DMS114 treated with DMSO at 0.1 percent for 48 hours (cell line): Measurements from ENCODE around the gene RNF166.

Experiments
- DNase-seq: peaks from one replicate; lab custom pipeline; 2025; ENCODE audit not compliant: unreplicated experiment; lab: John Stamatoyannopoulos, UW

The RNF166 gene

DNA sequence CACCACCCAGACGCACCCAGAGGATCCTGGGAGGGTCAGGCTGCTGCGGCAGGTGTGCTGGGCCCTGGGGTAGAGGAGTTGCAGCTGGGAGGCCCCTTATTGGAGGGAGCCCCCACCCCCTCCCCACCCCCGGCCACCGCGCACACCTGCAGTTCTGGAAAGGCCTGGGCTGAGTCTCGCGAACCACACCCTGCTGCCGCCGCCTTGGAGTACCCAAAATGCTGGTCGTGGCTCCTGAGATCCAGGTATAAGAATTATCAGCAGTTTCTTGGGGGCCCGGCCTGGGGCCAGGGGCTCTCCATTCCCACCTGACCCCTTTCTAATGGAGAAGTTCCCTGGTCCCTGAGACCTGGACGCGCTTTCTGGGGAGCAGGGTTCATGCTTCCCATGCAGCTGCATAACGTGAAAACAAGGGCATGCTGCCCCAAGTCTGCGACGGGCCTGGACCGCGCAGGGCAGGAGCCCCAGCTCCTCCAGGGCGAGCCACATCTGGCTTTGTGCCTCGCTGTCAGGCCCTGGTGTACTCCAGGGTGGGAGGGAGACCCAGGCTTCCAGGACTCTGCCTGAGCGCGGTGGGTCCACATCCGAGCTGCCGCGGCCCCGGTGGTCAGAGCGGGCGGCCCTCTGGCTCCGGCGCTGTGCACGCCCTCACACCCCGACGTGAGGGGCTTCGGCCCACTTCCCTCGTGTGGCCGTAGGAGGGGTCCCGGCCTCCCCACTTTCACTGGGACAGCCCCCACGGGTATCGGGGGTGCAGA, 12.6 kb downstream of the RNF166 start:
- DNase-seq: no peak

DNA sequence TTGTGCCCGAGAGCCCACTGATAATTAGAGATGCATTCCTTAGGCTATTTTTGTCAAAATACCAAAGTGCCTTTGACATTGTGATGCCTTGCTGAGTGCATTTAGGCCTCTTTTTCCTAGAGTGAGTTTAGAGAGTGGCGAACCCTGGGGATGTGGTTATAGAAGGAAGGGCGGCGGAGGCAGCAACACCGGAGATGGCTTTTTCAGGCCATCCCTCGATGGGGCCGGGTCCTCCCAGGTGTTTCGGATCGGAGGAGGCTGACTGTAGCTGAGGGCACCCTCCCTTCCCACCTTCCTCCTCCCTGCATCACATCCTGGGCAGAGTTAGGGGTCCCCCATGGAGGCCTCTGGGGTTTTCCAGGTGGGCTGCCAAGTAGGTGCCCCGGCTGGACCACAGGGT, 13.3 kb downstream of the RNF166 start:
- no peak for DNase-seq

DNA sequence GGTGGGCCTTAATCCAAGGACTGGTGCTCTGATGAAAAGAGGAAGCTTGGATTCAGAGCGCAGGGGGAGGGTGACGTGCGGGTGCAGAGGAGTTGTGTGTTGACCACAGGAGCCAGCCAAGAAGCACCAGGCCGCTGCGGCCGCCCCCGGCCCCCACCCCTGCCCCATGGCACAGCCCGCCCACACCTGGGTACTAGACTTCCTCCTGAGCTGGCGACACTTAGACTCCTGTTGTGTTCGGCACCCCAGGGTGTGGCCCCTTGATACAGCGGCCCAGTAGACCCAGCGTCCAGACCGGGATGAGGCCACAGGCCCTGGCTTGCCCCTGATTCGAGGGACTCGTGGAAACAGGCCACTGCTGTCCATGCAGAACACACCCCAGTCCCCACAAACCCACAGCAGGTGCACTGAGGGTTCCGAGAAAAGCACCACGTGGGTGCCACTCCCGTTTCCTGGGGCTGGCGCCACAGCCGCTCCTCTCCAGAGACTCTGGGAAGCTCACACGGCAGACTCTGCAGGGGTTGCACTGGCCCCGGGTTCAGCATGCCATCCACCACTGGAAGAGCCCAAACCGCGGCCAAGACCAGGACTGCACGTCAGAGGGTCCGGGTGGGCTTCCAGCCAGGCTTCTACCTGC, 14.2 kb downstream of the RNF166 start:
- DNase-seq: no peak

DNA sequence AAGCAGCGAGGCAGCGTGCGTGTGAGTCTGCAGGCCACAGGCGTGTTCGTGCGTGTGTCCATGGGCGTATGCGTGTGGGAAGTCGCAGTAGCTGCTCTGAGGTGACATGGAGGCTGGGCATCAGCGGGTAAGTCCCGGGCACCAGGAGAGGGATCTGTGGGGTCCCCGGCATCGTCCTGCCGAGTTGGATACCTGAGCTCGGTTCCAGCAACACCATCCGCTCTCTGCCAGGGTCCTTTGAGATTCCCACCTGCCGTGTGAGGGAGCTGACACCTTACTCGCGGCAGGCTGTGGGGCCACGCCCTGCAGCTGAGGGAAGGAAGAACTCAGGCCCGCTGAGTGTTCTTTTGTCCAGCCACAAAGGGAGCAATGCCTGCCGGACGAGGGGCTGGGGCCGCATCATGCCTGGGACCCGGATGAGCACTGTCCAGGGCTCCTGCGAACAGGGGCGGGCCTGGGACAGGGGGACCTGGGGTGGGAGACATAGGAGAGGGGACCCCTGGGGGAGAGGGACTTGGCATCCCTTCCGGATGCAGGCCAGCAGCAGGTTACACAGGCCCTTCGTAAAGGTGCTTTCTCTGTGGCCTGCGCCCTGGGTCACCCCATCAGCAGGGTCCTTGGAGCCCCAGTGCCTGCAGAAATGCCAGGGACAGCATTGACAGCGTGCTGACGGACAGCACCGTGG, 14.9 kb downstream of the RNF166 start:
- no peak for DNase-seq

DNA sequence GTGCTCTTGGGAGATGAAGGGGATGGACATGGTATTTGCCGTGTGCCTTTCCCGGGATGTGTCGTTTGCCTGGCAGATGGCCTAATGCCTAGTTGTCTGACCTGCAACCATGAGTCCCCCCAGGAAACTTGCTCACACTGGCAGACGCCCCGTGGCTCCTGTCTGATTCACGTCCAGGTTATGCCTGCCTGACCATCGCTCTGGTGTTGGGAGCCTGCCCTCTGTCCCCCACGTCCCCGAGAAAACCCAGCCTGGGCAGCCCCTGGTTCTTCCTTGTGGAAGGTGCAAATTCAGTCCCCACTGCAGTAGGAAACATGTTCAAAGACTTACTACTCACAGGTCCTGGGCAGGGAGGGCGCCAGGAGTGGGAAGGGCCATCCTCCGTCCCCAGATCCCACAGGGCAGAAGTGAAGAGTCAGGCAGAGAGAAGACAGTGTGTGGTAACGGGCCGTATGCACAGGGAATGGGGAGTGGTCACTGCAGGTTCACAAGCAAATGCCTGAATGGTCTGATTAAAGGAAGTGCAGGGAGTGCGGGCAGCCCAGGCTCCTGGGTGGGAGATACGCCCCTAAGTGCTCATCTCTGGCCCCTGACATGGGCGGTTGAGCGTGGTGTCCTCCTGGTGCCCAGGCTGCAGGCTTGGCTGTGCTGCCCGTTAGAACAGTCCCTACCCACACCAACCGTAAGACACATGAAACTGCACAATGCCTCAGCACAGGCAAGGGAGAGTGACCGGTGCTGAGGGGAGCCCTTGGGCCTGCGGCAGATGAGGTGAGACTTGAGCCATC, 15.7 kb downstream of the RNF166 start:
- DNase-seq: no peak

DNA sequence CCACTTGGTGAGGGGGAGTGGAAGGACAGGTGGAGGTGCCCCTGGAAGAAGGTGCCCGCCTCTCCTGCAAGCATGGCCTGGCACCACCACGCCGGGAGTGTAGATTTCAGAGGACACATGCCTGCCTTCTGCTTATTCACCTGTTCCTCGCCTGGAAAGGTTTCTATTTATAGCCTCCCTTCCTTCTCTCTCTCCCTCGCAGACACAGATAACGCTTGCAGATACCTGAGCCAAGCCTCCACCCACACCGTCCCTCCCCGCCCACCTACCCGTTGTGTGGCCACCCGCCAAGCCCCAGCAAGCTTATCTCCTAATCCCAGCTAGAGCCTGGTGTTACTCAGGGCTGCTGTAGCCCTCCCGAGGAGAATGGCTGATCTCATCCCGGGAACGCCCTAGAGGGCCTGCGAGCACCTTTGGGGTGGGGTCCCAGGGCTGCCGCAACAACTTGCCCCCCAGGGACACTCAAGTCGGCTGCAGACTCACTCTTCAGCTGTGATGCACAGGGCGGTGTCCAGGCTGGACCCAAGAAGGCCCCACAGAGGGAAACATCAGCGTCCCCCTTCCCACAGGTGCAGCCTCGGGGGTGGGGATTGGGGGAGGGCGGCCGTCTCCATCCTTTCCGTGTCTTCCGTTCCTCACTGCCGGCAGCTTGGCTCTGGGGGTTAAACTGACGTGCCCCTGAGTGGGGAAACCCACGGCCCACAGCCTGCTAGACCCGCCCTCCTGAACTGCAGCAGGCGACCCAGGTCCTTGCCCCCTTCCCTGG, 18.0 kb downstream of the RNF166 start:
- DNase-seq: no peak

DNA sequence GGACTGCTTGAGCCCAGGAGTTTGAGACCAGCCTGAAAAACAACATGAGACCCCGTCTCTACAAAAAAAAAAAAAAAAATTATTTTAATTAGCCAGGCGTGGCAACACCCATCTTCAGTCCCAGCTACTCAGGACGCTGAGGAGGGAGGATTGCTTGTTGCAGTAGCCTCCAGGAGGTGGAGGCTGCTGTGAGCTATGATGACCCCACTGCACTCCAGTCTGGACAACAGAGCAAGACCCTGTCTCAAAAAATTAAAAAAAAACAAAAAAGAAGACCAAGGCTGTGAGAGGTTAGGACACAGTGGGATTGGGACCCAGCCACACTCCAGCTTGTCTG, 18.6 kb downstream of the RNF166 start:
- no peak for DNase-seq

DNA sequence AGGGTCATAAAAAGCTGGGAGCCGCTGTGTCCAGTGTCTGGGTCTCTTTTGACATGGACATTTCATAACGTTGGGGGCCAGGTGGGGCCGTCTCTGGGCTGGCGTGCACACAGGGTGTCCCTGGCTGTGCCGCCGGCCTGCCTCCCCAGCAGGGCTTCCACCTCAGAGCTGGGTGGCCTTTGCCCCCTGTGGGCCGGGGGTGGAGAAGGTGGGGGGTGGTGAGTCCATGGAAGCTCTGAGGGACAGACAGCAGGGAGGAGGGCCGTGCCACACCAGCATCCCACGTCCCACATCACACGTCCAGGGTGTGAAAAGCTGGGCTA, 19.0 kb downstream of the RNF166 start:
- DNase-seq: no peak

DNA sequence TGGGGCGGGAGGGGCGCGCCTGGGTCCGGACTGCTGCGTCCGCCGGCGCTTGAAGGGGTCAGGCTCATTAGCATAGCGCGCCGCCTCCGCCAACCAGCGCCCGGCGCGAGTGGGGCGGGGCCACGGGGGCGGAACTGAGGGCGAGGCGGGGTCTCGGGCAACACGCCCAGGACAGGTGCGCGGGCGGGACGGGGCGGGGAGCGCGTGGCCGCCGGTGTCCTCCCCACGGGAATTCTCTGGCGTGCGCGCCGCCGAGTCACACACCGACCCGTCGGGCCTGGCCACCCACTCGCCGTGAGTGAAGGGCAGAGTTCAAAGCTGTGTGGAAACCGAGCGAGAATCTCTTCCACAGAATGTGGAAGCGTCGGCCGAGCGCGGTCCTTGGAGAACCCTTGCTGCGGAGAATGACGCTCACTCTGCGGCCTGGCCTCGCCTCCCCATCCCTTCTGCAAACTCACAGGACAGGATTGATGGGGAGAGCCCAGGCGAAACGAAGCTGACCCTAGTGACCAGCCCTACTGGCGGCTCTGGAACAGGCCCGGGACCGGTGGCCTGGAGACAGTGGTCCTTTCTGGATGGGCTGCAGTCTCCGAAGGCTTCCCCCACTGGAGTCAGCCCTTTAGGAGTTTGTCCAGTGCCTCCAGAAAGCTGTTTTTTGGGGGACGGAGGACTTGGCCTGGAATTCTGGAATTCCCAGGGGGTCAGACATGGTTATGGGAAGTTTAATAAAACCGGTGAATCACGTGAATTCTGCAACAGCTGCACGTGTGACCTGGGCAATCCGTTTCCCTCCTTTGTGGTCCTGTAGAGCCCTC, 19.6 kb downstream of the RNF166 start, which contains the start of gene SNAI3:
SNAI3 (minus strand) TSS at position 69 of the 815 bp plus-strand sequence. CDS start 101 bp downstream, outside the sequence.
- peak; percentile 35 for DNase-seq

DNA sequence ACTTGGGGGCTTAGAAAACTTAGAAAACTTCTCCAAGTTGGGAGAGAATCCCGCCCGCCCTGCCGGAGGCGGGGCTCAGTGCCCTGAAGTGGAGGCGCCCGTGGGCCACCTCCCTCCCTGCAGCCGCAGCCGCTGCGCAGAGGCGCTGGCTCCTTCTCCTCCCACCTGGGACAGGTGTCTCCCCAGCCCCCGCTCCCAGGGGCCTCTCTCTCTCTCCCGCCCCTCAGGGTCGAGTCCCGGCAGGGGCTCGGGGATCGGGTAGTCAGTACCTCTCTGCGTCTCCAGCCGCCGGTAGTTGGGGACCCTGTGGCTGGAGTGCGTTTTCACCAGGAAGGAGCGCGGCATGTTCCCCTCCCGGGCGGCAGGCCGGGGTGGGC, 20.2 kb downstream of the RNF166 start:
- no peak for DNase-seq

DNA sequence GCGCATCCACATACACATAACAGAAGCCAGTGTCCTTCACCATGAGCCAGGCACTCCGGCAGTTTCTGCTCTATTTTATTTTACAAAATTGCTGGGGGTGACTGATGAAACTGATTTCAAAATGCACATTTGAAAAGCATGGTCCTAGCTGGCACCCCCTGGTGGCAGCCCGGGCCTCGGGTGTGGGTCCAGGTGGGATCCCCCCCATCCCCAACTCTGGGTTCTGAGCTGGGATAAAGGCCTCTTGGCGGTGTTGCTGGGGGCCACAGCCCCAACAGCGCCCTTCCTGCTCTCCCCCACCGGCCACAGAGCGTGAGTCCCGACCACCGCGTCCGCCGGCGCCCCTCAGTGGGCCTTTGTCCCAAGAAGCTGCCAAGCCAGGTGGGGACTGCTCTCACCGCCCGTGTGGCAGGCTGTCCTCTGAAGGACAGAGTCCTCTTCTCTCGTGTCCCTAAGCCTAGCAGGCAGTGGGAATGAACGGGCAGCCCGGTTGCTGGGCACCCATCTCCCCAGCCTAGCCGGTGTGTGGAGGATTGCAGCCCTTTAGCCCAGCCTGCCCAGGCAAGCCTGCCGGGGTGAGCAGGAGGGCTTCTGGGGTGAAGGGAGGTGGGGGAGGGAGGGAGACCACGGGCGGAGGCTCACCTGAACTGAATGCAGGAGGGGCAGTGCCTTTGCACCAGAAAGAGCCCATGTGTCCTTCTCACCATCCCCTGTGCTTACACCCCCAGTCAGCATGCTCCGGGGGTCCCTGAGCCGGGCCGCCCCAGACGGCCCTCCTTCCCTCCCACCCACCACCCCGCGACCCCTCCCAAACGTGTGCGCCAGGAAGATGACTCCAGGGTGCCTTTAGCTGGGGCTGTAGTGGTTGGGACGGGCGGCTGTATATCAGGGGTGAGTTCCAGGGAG, 20.8 kb downstream of the RNF166 start:
- DNase-seq: no peak

DNA sequence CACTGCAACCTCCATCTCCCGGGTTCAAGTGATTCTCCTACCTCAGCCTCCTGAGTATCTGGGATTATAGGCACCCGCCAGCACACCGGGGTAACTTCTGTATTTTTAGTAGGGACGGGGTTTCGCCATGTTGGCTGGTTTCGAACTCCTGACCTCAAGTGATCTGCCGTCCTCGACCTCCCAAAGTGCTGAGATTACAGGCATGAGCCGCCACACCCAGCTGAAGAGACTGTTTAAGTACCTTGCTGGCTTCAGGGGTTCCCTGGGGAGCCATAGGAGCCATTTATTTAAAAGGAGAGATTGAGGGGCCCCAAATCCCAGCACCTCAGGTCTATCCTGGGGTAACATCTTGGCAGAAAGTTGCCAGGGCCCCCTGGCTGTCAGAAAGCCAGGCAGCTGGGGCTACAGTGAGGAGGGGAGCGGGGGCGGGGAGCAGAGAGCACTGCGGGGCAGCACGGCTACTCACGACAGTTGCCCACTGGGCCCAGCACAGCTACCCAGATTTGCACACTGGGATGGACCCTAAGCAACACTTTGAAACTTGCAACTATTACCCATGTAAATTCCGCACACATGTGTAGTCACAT, 21.5 kb downstream of the RNF166 start:
- no peak for DNase-seq

DNA sequence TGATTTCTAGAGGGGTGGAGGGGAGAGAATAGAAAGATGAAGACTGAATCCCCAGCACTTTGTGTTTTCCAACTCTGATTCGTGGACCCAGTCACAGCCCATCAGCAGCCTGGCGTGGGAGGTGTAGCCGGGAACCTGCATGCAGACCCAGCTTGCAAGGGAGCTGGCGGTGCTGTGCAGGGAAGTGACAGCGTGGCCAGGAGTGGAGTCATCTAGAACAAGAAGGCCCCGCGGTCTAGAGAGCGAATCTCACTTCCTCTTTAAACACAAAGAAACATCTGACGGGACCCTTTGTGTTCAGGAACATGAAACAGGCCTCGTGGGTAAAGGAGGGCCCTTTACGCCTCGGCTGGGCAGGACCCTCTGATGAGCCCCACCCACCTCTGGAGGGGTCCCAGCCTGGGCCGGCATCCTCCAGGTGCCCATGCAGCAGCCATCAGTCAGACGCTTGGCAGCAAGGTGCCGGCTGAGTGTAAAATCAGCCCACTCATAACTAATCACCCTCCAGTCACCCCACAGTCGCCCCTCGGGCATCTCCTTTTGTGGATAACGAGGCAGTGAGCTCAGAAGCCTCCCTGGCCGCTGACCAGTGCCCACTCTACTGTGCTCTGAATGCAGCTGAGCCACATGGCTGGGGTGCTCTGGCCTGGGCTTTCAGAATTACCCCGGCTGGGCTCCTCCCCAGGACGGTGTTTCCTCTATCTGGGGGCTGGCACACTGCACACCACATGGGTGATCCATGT, 24.3 kb downstream of the RNF166 start:
- DNase-seq: no peak

DNA sequence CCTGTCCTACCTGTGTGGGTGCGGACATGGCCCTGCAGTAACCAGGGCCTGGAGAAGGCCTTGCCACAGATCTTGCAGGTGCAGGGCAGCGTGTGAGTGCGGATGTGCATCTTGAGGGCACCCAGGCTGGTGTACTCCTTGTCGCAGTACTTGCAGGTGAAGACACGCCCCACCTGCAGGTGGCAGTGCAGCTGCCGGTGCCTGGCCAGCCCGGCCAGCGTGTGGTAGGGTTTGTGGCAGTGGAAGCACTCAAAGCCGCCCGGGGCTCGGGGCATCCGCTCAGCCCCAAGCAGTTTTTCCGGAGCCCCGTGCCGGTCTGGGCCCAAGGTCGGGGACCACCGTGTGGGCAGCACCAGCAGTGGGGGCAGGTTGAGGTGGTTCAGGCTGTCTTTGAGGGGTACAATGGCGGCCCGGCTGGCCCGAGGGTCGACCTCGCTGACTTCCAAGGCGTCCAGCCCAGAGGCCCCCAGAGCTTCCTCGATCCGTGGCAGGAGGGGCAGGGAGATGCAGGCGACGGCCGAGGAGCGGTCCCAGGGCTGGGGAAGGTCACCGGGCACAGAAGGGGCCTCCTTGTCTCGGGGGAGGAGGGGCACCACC, 25.0 kb downstream of the RNF166 start:
- no peak for DNase-seq

DNA sequence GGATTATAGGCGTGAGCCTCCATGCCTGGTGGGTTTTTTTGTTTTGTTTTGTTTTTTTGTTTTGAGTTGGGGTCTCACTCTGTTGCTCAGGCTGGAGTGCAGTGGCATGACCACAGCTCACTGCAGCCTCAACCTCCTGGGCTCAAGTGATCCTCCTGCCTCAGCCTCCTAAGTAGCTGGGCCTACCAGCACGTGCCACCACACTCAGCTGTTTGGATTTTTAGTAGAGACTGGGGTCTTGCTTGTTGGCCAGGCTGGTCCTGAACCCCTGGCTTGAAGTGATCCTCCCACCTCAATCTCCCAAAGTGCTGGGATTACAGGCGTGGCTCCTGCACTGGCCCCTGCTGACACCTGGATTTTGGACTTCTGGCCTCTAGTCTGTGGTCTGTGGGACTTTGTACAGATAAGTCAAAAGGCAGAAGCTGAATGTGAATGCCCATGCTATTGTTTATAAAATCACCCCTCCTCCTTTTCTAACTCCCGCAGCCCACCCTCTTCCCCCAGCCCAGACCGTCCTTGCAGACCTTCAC, 25.6 kb downstream of the RNF166 start:
- no peak for DNase-seq

DNA sequence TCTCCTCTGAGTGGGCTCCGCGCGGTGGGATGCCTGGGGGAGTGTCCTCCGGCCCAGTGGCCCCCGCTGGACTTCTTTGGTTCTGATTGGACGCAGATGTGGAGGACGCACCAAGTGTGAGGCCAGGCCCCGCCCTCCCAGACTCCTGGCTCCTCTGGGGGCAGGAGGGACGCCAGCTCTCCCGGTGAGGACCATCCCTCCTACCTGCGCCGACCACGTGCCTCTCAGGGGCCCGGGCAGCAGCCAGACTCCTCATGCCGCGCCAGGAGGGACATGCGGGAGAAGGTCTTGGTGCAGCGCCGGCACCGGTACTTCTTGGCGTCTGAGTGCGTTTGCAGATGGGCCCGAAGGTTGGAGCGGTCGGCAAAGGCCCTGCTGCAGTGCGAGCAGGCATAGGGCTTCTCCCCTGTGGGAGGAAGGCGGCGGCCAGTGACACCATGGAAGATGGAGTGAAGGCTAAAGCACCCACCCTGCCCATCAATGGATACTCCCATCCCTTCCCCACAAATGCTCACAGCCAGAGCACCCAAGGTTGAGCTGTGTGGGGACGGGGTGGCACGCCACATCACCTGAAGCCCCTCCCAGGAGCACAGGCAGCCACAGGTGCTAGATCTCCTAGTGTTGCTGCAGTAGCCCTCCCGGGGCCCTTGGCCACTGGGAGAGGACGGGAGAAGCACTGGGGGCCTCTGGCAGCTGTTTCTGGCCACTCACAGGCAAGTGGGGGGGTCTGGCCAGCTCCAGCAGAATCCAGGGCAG, 27.8 kb downstream of the RNF166 start:
- no peak for DNase-seq

DNA sequence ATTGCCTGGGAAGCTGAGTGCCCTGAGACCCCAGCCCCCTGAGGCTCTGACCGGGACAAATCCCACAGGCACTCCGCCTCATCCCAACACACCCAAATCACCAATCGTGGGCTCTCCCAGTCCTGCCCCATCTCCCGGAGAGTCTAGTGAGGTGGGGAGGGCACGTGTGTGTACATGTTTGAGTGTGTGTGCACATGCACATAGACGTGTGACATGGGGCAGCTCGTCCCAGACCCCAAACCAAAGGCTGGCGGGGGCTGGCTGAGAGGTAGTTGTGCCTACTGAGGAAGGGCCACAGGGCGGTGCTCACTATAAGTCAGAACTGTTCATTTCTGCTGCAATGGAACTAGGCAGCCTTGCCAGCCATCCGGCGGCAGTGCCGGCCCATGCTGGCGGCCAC, 28.5 kb downstream of the RNF166 start:
- no peak for DNase-seq
